AG08396 (cell line): Measurements from ENCODE around the gene CMTR2.
"Not testable (repeated sequence)": the region's sequence is repeated elsewhere in the genome, so short reads cannot be mapped to it uniquely, and the experiment has no call there.

ENCODE experiments used
- DNase-seq: peaks from one replicate; pipeline ENCODE4 v3.0.0; 2012; ENCODE audit warnings: low spot score, mixed read lengths

The CMTR2 gene, protein sequence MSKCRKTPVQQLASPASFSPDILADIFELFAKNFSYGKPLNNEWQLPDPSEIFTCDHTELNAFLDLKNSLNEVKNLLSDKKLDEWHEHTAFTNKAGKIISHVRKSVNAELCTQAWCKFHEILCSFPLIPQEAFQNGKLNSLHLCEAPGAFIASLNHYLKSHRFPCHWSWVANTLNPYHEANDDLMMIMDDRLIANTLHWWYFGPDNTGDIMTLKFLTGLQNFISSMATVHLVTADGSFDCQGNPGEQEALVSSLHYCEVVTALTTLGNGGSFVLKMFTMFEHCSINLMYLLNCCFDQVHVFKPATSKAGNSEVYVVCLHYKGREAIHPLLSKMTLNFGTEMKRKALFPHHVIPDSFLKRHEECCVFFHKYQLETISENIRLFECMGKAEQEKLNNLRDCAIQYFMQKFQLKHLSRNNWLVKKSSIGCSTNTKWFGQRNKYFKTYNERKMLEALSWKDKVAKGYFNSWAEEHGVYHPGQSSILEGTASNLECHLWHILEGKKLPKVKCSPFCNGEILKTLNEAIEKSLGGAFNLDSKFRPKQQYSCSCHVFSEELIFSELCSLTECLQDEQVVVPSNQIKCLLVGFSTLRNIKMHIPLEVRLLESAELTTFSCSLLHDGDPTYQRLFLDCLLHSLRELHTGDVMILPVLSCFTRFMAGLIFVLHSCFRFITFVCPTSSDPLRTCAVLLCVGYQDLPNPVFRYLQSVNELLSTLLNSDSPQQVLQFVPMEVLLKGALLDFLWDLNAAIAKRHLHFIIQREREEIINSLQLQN

DNA sequence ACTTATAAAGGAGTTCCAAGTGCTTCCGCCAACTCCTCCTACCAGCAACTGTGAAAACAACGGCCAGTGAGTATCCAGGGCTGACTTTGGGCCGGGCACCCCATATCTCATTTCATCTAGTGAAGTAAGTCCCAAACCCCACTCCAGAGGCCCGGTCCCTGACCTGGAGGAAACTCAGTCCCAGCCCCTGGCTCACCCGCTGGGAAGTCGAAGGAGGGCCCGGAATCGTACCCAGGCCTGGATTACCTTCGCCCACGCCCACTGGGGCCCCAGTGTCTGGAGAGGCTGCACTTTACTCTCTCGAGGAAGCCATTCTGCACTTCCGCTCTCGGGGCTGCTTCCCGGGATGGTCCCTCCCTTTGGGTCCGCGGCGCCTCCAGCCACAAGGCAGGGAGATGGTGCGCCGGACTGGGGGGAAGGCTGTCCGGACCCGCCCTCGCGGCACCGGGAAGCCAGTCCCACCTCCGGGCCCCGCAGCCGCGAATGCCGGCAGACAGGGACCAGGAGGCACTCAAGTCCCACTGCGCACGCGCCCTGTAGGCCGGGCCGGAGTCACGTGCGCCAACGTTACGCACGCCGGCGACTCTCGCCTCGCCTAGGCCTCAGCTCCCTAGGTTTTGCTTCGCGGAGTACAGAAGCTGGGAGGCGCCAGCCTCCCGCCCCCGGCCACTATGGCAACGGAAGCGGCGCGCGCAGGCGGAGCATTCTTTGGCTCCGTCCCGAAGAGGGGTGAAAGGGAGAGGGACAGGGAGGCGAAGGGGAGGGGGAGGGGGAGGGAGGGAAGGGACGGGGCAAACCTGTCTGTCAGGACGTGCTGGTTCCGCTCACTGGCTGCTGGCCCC lies at the start of gene CMTR2:
Gene CMTR2 (minus strand): TSS at position 513 of the 842 bp plus-strand sequence. CDS start 3,482 bp downstream, outside the sequence.
- peak; percentile 99 for DNase-seq

DNA sequence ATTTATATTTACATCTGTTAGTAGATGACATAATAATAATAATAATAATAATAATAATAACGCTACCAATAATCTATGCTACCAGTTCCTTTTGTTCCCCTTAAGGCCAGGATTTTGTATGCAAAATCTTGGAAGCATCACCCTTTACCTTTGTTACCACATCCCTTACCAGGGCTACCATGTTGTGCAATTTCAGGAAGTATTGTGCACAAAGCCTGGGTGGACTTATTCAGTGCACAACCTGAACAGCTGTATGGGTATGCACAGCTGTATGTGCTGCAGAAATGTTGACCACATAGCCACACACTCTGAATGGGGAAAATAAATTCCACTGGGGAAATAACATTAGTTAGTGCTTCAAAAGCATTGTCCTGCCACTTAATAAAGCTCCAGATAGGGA lies 49.4 kb upstream of the CMTR2 start:
- DNase-seq: no peak

DNA sequence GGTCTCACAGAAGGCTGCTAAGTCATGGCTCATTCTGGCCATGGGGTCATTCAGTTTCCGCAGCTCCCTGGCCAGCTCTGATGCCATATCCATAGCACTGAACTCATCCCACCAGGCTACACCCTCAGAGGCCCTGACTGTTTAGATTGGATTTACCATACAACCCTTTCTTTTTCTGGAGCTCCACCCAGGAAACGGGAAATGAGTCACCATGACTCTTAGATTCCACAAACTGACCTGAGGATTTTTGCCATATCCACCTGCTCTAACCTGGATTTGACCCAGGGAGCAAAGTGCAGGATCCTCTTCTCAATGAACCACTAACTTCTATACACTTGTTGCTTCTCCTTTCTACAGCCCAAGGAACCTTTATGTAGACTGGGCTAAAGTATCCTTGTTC lies 49.0 kb upstream of the CMTR2 start:
- no peak for DNase-seq

DNA sequence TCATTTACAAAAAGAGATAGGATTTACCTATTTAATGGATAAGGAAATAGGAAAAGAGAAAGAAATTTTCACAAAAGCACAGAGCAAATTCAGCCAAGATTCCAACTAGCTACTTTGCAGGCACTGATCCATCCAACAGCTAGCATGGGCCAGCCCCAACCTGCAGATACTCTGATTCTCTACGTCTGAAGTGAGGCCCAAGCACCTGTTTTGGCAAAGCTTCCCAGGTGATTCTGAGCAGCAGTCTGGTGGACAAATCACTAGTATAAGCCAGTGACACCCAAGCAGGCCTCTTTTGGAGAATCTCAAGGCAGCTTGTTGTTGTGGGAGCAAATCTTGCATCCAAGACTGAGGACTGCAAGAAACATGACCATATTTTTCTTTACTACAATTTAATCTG lies 48.4 kb upstream of the CMTR2 start:
- no peak for DNase-seq

DNA sequence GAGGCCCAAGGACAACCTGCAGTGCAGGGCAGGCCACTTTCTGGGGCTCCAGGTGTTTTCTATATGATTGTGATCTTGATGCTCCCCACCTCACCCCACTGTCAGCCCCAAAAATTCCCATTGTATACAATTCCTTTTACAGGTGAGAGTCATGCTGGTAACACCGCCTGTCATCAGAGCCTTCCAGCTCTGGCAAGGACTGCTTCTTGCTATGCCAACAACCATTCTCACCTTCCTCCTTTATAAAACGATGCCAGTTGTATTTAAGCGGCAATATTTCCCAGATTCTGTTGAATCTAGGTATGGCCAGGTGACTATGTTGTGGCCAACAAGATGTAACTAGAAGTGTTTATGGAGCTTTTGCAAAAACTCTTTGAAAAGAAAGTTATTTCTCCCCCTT lies 38.9 kb upstream of the CMTR2 start:
- DNase-seq: no peak

DNA sequence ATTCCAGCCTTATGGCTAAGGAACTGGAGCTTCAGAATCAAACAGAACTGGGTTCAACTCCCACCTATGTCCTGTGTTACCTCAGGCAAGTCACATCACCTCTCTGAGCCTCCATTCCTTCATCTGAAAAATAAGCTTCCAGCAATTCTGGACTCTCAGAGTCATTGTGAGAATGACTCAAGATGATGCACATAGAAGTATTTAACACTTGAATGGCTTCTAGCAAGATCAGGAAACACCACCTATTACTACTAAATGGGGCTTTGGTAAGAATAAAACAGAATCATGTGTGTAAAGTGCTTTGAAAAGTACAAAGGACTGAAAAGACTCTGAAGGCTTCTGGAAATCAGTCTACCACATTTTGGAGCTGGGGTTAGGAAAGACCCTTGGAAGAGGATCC lies 38.5 kb upstream of the CMTR2 start:
- DNase-seq: no peak

DNA sequence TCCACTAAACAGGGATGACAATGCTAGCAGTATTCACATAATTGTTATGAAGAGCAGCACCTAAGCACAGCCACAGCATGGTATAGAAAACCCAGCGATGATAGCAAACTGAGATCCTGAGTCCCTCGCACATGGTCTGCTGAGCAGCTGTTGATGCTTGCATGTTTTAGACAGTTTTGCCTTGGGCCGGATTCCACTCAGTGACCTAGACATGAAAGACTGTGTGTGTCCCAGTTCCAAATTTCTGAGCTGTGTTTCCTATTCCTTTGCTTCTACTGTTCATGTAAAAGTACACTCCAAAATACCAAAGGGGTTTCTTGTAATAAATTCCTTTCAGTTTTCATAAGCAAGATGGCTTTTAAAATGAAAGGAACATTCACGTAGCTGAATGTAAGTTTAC lies 30.8 kb upstream of the CMTR2 start:
- DNase-seq: no peak

DNA sequence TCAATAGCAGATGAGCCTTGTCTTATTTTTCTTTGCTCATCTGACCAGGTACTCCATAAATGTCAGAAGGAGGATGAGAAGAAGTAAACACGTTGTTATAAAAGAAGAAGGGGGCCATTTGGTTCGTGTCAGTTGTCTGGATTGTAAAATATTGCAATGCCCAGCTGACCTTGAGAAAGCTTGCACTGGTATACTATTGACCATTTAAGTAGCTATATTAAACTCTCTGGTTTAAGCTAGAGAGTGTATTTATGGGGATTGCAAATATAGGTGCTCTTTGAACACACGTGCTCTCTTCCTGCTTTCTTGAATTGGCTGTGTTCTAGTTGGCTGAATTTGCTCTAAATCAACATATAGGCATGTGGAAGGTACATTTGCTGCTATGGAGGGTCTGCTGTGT lies 26.1 kb upstream of the CMTR2 start:
- no peak for DNase-seq

DNA sequence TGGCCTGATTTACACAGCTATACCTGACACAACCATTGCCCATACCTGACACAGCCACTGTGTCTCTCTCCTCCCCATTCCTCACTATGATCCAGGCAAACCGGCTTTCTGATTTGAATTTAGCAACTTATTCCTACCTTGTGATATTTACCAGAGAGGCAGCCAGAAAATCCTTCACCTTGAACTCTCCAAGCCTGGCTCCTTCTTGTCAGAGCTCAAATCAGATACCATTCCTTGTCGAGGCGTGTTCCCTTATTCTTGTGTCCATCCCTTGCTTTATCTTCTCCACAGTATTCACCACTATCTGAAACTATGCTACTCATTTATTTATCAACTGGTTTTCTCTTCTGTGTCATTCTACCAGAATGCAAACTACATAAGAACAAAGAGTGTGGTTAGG lies 24.4 kb upstream of the CMTR2 start:
- not testable (repeated sequence) for DNase-seq

DNA sequence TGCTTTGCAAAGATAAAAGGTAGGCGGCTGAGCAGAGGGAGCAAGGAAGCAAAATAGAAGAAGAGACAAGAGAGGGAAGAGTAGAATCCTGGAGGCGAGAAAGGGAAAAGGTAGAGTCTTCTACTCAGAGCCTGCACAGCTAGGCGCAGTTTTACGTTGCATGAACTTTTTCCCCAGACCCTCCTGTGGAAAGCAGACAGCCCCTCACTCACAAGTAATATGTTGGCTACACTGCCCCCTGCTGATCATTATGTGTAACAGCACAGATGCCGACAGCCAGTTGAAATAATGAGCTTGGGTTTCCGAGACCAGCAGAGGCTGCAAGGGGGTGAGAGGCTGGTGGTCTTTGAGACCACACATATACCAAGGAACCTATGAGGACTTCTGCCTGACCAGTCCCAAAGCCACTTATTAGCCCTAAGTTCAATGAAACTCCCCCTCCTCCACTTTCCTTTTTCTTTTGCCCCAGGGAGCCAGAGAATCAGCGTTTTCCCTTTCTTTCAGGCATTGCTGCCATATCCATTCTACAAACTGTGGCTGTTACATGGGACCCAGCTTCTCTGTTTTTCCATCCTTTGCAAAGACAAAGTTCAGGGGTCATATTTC lies 22.5 kb upstream of the CMTR2 start:
- DNase-seq: peak; percentile 29

DNA sequence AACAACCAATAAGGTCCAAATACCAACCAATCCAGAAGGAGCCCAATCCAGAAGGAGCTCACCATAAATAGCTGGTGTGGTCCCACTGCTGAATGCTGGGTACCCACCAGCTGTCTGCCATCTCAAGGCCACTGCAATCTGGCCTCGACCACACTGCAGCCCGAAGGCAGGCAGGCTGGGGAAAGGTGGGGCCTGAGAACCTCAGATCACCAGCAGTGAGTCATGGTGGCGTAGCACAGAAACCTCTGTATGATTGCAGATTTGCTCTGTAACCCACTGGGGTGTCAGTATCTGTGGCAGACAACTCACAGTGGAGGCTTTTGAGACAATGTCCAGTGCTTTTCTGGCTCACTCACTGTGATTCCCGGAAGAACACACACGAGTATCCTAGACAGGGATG lies 14.7 kb upstream of the CMTR2 start:
- DNase-seq: no peak

DNA sequence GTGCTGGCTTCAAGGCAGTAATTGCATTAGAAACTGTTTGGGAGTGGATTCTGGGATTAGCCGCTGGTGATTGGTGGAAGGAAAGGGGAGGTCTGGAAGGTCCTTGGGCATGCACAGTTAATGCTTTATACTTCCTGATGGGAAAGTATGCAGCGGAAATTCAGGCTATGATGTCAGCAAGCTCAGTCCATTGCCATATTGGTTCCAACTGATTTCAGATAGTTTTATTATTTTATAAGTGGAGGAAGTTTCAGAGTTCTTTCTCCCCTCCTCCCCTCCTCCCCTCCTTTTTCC lies 8.1 kb upstream of the CMTR2 start:
- DNase-seq: no peak

DNA sequence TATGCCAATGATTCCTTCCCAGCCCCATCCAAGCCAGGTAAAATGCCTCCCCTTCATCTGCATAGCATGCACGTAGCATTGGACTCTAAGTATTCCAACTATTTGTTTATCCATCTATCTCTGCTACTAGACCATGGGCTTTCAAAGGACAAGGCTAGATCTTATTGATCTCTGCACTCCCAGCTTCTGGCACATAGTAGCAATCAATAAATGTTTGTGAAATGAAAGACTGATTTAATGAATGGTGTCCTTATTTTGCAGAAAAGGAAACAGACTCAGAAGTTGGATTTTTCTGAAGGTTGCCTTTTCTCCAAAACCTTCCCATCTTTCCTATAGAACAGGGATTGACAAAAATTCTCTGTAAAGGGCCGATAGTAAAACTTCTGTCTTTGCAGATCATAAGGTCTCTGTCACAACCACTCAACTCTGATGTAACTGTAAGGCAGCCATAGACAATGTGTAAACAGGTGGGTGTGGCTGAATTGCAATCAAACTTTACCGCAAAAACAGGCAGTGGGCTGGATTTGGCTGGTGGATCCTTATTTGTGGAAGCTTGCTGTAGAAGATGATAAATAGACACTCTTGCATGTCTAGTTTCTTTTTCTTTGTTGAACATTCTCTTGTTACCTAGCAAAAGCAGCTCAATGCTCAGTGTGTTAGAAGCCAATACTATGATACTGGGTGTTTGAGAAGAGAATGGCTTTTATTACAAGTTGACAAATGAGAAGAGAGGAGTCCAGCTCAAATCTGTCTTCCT lies 7.6 kb upstream of the CMTR2 start:
- no peak for DNase-seq

DNA sequence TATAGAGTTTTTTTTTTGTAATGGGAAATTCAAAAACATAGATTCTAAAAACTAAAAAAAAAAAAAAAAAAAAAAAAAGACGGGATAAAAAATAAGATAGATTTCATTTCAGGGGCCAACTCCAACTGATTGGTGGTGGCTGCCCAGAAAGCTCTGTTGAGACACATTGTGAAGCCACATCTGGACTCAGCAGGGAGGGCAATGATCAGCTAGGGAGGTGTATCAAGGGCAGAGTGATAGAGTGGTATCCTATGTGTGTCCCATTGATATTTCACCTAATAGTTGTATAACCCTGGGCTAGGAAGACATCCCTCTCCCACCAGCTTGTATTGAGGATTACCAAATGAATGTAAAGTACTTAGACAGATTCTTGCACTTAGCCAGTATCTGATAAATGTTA lies 6.7 kb upstream of the CMTR2 start:
- DNase-seq: no peak

DNA sequence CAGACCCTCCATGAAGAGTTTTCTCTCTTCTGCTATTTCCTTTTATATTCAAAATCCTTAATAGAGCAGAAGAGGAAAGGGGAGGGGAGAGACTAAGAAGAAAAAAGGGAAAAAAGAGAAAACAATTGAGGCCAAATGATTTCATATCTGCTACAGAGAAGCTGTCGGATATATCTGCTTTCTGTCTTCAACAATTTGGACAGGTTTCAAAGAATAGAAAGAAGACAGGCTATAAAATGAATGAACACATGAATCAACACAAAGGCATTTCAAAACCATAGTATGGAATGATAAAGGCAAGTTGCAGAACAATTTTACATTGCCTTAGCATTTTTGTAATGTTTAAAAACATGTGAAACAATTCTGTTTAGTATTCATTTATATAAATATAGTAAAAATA lies 4.7 kb upstream of the CMTR2 start:
- no peak for DNase-seq

DNA sequence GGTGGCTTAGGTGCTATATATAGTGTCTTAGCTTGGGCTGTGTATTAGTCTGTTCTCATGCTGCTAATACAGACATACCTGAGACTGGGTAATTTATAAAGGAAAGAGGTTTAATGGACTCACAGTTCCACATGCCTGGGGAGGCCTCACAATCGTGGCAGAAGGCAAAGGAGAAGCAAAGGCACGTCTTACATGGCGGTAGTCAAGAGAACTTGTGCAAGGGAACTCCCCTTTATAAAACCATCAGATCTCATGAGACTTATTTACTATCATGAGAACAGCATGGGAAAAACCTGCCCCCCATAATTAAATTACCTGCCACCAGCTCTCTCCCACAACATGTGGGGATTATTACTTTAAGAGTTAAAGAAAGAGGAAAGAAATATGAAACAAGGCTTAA lies 2.9 kb upstream of the CMTR2 start:
- DNase-seq: not testable (repeated sequence)

DNA sequence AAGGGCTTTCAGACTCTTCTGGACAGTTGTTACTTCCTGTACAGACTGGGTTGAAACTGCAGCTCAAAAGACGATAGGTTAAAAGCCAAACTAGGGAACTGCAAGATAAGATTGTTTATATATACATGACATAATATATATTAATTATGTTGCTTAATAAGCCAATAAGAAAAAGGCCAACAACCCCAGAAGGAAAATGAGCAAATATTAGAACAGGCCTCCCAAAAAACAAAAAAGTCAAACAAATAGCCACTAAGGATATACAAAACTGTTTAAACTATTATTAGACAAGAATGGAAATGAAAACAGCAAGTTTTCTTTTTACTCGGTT lies 495 bp upstream of the CMTR2 start:
- no peak for DNase-seq

DNA sequence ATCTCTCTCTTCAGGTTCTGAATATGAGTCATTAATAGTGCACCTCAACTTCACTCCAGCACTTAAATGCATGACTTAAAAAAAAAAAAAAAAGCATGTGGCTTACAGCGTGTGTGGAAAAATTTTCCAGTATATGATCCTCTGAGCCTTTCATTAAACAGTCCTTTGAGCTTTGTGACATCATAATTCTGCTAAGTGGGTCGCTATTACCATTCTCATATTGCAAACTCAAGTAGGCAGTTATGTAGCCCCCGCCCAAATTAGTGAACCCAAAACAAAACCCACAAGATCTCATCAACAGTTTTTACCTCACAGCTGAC lies 672 bp downstream of the CMTR2 start:
- DNase-seq: no peak

DNA sequence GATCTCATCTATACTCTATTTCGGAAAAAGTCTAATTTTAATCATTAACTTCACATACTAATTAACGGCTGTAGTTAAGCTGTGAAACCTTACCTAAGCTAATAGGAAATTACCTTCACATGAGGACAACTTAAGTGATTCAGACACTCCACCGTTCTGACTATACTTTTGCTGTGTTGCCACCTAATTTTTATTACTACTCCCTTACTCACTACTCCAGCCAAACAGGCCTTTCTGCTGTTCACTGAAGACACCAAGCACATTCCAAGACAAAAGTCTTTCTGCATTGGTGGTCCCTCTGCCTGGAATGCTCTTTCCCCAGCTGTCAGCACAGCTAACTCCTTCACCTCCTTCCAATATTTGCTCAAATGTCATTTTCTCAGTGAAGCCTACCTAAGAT lies 1.3 kb downstream of the CMTR2 start:
- no peak for DNase-seq

DNA sequence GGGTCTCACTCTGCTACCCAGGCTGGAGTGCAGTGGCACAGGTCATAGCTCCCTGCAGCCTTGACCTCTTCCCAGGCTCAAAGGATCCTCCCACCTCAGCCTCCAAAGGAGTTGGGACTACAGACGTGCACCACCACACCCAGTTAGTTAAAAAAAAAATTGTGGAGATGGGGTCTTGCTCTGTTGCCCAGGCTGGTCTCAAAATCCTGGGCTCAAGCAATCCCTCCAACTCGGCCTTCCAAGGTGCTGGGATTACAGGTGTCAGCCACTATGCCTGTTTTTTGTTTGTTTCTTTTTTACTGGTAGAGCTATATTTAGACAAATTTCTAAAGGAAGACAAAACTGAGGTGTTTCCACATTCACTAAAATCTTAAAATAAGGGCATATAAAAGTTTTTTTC lies 1.7 kb downstream of the CMTR2 start:
- DNase-seq: no peak

DNA sequence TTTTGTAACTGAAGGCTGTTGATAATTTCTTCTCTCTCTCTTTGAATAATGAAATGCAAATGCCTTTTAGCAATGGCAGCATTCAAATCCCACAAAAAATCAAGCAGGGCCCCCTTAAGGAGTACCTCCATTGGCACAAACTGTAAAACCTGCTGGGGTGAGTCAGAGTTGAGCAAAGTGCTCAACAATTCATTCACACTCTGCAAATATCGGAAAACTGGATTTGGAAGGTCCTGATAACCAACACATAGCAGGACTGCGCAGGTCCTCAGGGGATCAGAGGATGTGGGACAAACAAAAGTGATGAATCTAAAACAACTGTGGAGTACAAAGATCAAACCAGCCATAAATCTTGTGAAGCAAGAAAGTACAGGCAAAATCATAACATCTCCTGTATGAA lies 5.6 kb downstream of the CMTR2 start:
- DNase-seq: no peak

DNA sequence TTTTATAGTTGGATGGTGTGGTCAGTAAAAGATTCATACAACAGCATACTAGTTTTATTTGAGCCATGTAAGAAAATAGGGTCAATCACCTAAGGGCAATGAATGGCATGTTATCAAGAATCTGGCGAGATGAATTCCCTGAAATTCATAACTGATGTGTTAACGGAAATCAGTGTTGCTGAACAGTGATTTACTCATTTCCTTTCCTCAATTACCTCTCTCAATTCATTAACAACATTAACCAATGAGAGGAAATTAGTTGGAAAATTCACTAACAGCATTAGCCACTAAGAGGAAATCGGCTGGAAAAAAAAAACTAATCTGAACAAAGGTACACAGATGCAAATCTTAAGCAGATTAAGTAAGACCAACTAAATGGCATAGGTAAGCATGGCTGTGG lies 6.3 kb downstream of the CMTR2 start:
- DNase-seq: no peak
